Endothelial cell of umbilical vein (primary cell): Measurements from ENCODE around the gene DESI1. TPM values are rescaled to one million over a fixed set of nuclear protein-coding genes. Genes with fewer than 3 reads are reported as not detected.
"Not testable (repeated sequence)": the region's sequence is repeated elsewhere in the genome, so short reads cannot be mapped to it uniquely, and the experiment has no call there.

Experiments
- BruUV-seq: library from RNA; stranded (reverse); fragments of 400-500 nt; replicated peaks from 2 replicates; lab custom pipeline; 2021; lab: Mats Ljungman, UMichigan
- CTCF ChIA-PET: fragments of 300-600, 350-600 bp; sonication (Branson Sonifier 250); formaldehyde crosslinking; loops from one replicate; lab custom pipeline; 2021; ENCODE audit warnings: antibody characterized with exemption, inconsistent platforms; lab: Charles Lee
- POLR2A ChIA-PET: fragments of 300-600, 350-600 bp; sonication (Branson Sonifier 250); formaldehyde crosslinking; loops from one replicate; lab custom pipeline; 2021; ENCODE audit warnings: antibody characterized with exemption, inconsistent platforms; lab: Charles Lee
- DNase-seq: peaks from one replicate; pipeline ENCODE4 v3.0.0-alpha.2; 2011; ENCODE audit warnings: low read depth, low spot score
- FAIRE-seq: peaks from 2 replicates; lab custom pipeline; 2011; peaks lifted over from hg19 to GRCh38; lab: Jason Lieb, UNC
- H2AFZ ChIP-seq: 2 replicates; pipeline ENCODE4 v1.6.0; 2012; ENCODE audit warnings: low read depth, low read length, control low read depth, inconsistent platforms
- H3K27ac ChIP-seq: 2 replicates; pipeline ENCODE4 v1.5.1; 2011; ENCODE audit warnings: low read depth, mild to moderate bottlenecking, control low read depth, low read length, moderate library complexity; ENCODE audit not compliant: insufficient read depth
- H3K27me3 ChIP-seq, 2 experiments: 2 replicates each; pipeline versions ENCODE4 v1.6.0 to v1.6.1; 2011; ENCODE audit warnings: low read length in 2 of 2, mixed read lengths in 1 of 2; ENCODE audit not compliant: control insufficient read depth in 2 of 2, insufficient read depth in 2 of 2
- H3K36me3 ChIP-seq, 2 experiments: 2 replicates in 1 of 2; 3 replicates in 1 of 2; pipeline ENCODE4 v1.5.1; 2011; ENCODE audit warnings: low read length in 2 of 2, mild to moderate bottlenecking in 1 of 2, moderate library complexity in 1 of 2; ENCODE audit not compliant: control insufficient read depth in 2 of 2, insufficient read depth in 2 of 2; ENCODE audit errors: extremely low read depth in 1 of 2
- H3K4me1 ChIP-seq: 3 replicates; pipeline ENCODE4 v1.5.1; 2011; ENCODE audit warnings: mild to moderate bottlenecking, low read length; ENCODE audit not compliant: control insufficient read depth, insufficient read depth; ENCODE audit errors: extremely low read depth
- H3K4me2 ChIP-seq: 2 replicates; pipeline ENCODE4 v1.6.1; 2011; ENCODE audit warnings: low read length, control low read depth, mixed read lengths; ENCODE audit not compliant: insufficient read depth
- H3K4me3 ChIP-seq, 3 experiments: fragments of 200-600 bp in 1 of 3; sonication (generic), shearing (Covaris generic) in 1 of 3; replicated peaks in 1 of 3; 2 replicates each; pipeline ENCODE4 v1.5.1; 2011 to 2016; ENCODE audit warnings: control low read depth in 3 of 3, low read length in 3 of 3, mild to moderate bottlenecking in 2 of 3, inconsistent platforms in 1 of 3, low read depth in 1 of 3, moderate library complexity in 1 of 3; ENCODE audit not compliant: insufficient read depth in 1 of 3
- H3K79me2 ChIP-seq: 2 replicates; pipeline ENCODE4 v1.6.0; 2012; ENCODE audit warnings: low read length, inconsistent platforms; ENCODE audit not compliant: control insufficient read depth, insufficient read depth
- H3K9ac ChIP-seq: replicated peaks from 2 replicates; pipeline ENCODE3; 2011; ENCODE audit warnings: low read length, control low read depth; ENCODE audit not compliant: insufficient read depth; ENCODE audit errors: extremely low read depth
- H3K9me1 ChIP-seq: replicated peaks from 3 replicates; pipeline ENCODE4 v1.6.0; 2011; ENCODE audit warnings: mild to moderate bottlenecking, low read length; ENCODE audit not compliant: control insufficient read depth, insufficient read depth; ENCODE audit errors: extremely low read depth
- H3K9me3 ChIP-seq: replicated peaks from 2 replicates; pipeline ENCODE4 v1.5.1; 2012; ENCODE audit warnings: low read length, inconsistent platforms; ENCODE audit not compliant: control insufficient read depth, insufficient read depth
- H4K20me1 ChIP-seq: replicated peaks from 2 replicates; pipeline ENCODE3; 2011; ENCODE audit warnings: mild to moderate bottlenecking, low read length; ENCODE audit not compliant: control insufficient read depth, insufficient read depth; ENCODE audit errors: extremely low read depth
- CTCF ChIP-seq, 2 donors: IDR thresholded peaks; 1 replicate in 1 of 2; 2 replicates in 1 of 2; pipeline ENCODE4 v1.5.1; 2011; ENCODE audit warnings: low read length in 2 of 2, mild to moderate bottlenecking in 2 of 2, moderate library complexity in 2 of 2, control low read depth in 1 of 2, inconsistent platforms in 1 of 2, low read depth in 1 of 2; ENCODE audit not compliant: insufficient read depth in 1 of 2; ENCODE audit errors: extremely low read depth in 1 of 2
- EZH2 ChIP-seq: IDR thresholded peaks from 2 replicates; pipeline ENCODE4 v1.6.1; 2012; ENCODE audit warnings: borderline replicate concordance, low read depth, mild to moderate bottlenecking, moderate library complexity, low read length, inconsistent platforms; ENCODE audit not compliant: severe bottlenecking
- FOS ChIP-seq: IDR thresholded peaks from 2 replicates; pipeline ENCODE4 v1.6.1; 2011; ENCODE audit warnings: mild to moderate bottlenecking, low read length, moderate library complexity, borderline replicate concordance; ENCODE audit not compliant: insufficient read depth
- GATA2 ChIP-seq: IDR thresholded peaks from 2 replicates; pipeline ENCODE4 v1.7.0; 2011; ENCODE audit warnings: low read depth, mild to moderate bottlenecking, moderate library complexity, mixed read lengths, low read length; ENCODE audit not compliant: insufficient read length, insufficient read depth
- JUN ChIP-seq: IDR thresholded peaks from 2 replicates; pipeline ENCODE4 v1.6.1; 2011; ENCODE audit warnings: borderline replicate concordance, low read depth; ENCODE audit not compliant: insufficient read length, insufficient read depth
- MYC ChIP-seq: IDR thresholded peaks from one replicate; pipeline ENCODE4 v1.6.1; 2011; ENCODE audit warnings: mild to moderate bottlenecking, low read depth, low read length
- POLR2A ChIP-seq: IDR thresholded peaks from 2 replicates; pipeline ENCODE4 v1.6.1; 2012; ENCODE audit warnings: low read depth, mild to moderate bottlenecking, control low read depth, low read length
- POLR2AphosphoS5 ChIP-seq: IDR thresholded peaks from 2 replicates; pipeline ENCODE4 v1.6.1; 2012; ENCODE audit warnings: low read depth, mild to moderate bottlenecking, control low read depth, low read length, moderate library complexity; ENCODE audit not compliant: insufficient read depth
- dilution Hi-C: fragments of 300-500 bp; cut with MboI; formaldehyde crosslinking; loops from one replicate; pipeline ENCODE4 v1.15.0; 2019; ENCODE audit warnings: low sequenced_read_pairs; ENCODE audit not compliant: extremely low pct_ligation_motif_present
- intact Hi-C: fragments of 100-400 bp; cut with micrococcal nuclease; formaldehyde crosslinking; loops from one replicate; pipeline ENCODE4 v1.10.0; 2022
- polyA plus RNA-seq, 4 experiments: library from polyadenylated mRNA; depleted of rRNA in 3 of 4; stranded (reverse) in 3 of 4; unstranded in 1 of 4; fragments of >200 nt; gene quantifications; 2 replicates each; pipeline versions ENCODE4 v1.2.1 to v1.2.3, GENCODE V29; 2011 to 2012; ENCODE audit warnings: missing spikeins in 1 of 4
- total RNA-seq: library from RNA; stranded (reverse); gene quantifications from 2 replicates; pipeline ENCODE4 v1.2.3, GENCODE V29; 2021
- TF ChIP-seq, protein P1 (sequence below): IDR thresholded peaks from 2 replicates; pipeline ENCODE4 v1.6.1; 2011; ENCODE audit not compliant: insufficient read depth, insufficient read length

DESI1 gene
- total and polyA plus RNA-seq, 2 donors (not counting 3 experiments of a cell fraction or from before 2014, with no cell fraction given), result 36.8 to 59.1 TPM

DNA sequence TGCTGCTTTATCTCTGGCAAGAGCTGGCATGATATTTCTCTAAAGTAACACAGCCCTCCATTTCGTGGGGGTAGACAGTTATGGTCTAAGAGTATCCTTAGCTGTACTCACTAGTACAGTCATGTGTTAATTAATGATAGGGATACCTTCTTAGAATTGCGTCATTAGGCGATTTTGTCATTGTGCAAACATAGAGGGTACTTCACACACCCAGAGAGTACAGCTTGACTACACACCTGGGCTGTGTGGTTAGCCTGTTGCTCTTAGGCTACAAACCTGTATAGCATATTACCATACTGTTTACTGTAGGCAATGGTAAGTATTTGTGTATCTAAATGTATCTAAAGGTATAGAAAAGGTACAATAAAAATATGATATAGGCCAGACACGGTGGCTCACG lies 17.3 kb upstream of the DESI1 start:
- peaks cover 20 to 37% of the 10 kb centered on the region in 2 experiments for H3K36me3 ChIP-seq
- no peak overlapping the region for H3K9ac ChIP-seq
- H3K27ac ChIP-seq, result no peak overlapping the region
- no peak overlapping the region for H3K4me2 ChIP-seq
- intact Hi-C loops, result no loop called here
- H3K4me1 ChIP-seq, result no peaks in the 10 kb centered on the region
- dilution Hi-C loops, result no loop called here
- no peaks in the 10 kb centered on the region for H3K9me1 ChIP-seq
- no TSS peak for BruUV-seq
- peaks cover 25% of the 10 kb centered on the region for H3K79me2 ChIP-seq
- FAIRE-seq (no peak), DNase-seq (no peak)
- no peak overlapping the region for H2AFZ ChIP-seq
- TF ChIP-seq MYC, result no peak
- no peak for TF ChIP-seq GATA2
- TF ChIP-seq POLR2AphosphoS5, result no peak
- no peak for TF ChIP-seq CTCF (IDR thresholded peaks at IDR 0.05; ENCODE audit: extremely low read depth in 1 of 2, insufficient read depth in 1 of 2, low read depth in 1 of 2, low read length in 2 of 2)
- TF ChIP-seq, protein P1, sequence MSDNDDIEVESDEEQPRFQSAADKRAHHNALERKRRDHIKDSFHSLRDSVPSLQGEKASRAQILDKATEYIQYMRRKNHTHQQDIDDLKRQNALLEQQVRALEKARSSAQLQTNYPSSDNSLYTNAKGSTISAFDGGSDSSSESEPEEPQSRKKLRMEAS, result no peak
- no peak for TF ChIP-seq FOS
- TF ChIP-seq POLR2A, result no peak
- no peak for TF ChIP-seq JUN
- no peak for TF ChIP-seq EZH2
- H3K27me3 ChIP-seq, result no peaks in the 10 kb centered on the region
- H3K9me3 ChIP-seq, result no peaks in the 10 kb centered on the region
- CTCF ChIA-PET, result no interaction called here
- H3K4me3 ChIP-seq, result no peak overlapping the region
- POLR2A ChIA-PET, result interaction anchor here (1.1 kb wide), 1 partner anchor 16 kb away, joined by 4 read pairs; no protein-coding TSS in a partner anchor
- no peaks in the 10 kb centered on the region for H4K20me1 ChIP-seq

DNA sequence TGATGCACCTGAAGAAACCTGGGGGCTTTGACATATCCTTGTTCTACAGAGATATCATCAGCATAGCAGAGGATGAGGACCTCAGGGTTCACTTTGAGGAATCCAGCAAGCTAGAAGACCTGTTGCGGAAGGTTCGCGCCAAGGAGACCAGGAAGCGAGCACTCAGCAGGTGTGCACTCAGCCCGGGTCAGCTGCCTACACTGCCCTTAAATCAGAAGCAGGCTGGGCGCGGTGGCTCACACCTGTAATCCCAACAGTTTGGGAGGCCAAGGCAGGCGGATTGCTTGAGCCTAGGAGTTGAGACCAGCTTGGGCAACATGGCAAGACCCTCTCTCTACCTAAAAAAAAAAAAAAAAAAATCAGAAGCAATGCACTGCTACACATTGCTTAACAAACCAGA lies 16.8 kb upstream of the DESI1 start:
- H3K4me2 ChIP-seq, H2AFZ ChIP-seq, H3K9ac ChIP-seq, H3K27ac ChIP-seq, H3K4me1 ChIP-seq, H4K20me1 ChIP-seq, BruUV-seq, H3K9me3 ChIP-seq, H3K4me3 ChIP-seq, DNase-seq, H3K27me3 ChIP-seq, FAIRE-seq, dilution Hi-C loops, H3K9me1 ChIP-seq, intact Hi-C loops: not testable (repeated sequence)
- Histone ChIP-seq H3K79me2 (peaks cover 26% of the 10 kb centered on the region), H3K36me3 (peaks cover 20 to 35% of the 10 kb centered on the region in 2 experiments)
- POLR2A ChIA-PET, result interaction anchor here (1.0 kb wide), 1 partner anchor 10 kb away, joined by 3 read pairs; no protein-coding TSS in a partner anchor
- CTCF ChIA-PET, result interaction anchor here (0.7 to 0.9 kb wide), 2 partner anchors 8 to 16 kb away, joined by 3 read pairs; no protein-coding TSS in a partner anchor
